Fibroblast of pulmonary artery (primary cell): ENCODE measurements around the gene RNF224.

Experiments
- DNase-seq: peaks from one replicate; pipeline ENCODE4 v3.0.0-alpha.2; 2010; ENCODE audit warnings: low read depth
- H3K4me3 ChIP-seq: replicated peaks from 2 replicates; pipeline ENCODE4 v1.5.1; 2011; ENCODE audit warnings: low read depth, mild to moderate bottlenecking, control low read depth, low read length, moderate library complexity
- TF ChIP-seq, protein P1 (sequence below): IDR thresholded peaks from 2 replicates; pipeline ENCODE4 v1.5.1; 2011; ENCODE audit warnings: mild to moderate bottlenecking, control low read depth, low read length, inconsistent platforms; ENCODE audit errors: missing control alignments

RNF224 gene

DNA sequence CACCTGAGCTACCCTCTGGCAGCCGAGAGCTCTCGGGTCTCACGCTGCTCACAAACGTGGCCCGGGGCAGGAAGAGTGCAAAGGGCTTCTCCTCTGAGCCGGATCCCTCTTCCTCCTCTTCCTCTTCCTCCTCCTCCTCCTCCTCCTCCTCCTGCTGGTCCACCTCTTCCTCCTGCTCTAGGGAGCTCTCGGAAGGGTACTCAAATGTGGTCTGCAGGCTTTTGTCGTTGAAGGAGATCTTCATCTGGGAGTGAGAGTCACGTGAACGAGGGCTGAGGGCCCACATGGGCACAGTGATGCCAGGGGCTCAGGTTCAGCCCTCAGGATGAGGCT lies 34.9 kb upstream of the RNF224 start:
- H3K4me3 ChIP-seq = no peak overlapping the region
- TF ChIP-seq, protein P1, sequence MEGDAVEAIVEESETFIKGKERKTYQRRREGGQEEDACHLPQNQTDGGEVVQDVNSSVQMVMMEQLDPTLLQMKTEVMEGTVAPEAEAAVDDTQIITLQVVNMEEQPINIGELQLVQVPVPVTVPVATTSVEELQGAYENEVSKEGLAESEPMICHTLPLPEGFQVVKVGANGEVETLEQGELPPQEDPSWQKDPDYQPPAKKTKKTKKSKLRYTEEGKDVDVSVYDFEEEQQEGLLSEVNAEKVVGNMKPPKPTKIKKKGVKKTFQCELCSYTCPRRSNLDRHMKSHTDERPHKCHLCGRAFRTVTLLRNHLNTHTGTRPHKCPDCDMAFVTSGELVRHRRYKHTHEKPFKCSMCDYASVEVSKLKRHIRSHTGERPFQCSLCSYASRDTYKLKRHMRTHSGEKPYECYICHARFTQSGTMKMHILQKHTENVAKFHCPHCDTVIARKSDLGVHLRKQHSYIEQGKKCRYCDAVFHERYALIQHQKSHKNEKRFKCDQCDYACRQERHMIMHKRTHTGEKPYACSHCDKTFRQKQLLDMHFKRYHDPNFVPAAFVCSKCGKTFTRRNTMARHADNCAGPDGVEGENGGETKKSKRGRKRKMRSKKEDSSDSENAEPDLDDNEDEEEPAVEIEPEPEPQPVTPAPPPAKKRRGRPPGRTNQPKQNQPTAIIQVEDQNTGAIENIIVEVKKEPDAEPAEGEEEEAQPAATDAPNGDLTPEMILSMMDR = no peak
- DNase-seq = no peak

DNA sequence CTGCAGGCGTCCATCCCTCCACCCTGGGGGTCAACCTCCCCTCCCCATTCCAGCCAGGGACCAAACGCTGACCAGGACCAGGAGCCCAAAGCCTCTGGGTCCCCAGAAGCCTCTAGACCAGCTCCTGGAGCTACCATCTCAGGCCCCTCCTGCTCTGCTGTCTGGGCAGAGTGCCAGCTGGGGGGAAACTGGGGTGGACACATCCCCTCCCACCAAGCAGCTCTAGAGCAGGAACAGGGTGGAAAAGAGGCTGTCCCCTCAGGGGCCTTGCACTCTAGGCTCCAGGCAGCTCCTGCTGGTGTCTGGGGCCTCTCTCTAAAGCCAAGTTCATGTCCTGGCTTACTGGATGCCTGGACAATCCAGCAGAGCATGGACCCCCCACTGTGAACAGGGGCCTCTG lies 34.4 kb upstream of the RNF224 start:
- no peak for DNase-seq
- H3K4me3 ChIP-seq = no peak overlapping the region
- TF ChIP-seq, protein P1 = no peak

DNA sequence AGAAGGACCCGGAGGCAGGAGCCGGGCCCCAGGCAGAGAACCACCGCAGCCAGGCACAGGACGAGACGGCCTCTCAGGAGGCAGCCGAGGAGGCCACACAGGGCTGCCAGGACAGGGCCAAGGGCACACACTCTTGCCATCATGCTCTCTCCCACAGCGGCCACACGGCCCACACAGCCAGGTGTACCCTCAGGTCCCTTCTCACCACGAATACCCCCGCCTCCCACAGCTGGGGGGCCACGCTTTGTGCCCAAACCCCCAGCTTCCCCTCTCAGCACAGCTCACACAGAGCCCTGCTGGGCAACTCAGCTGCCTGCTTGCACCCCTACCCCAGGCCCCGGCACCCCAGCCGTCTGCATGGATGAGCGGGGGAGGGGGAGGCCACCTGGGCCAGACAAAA lies 33.5 kb upstream of the RNF224 start:
- TF ChIP-seq, protein P1 = no peak
- no peak overlapping the region for H3K4me3 ChIP-seq
- no peak for DNase-seq

DNA sequence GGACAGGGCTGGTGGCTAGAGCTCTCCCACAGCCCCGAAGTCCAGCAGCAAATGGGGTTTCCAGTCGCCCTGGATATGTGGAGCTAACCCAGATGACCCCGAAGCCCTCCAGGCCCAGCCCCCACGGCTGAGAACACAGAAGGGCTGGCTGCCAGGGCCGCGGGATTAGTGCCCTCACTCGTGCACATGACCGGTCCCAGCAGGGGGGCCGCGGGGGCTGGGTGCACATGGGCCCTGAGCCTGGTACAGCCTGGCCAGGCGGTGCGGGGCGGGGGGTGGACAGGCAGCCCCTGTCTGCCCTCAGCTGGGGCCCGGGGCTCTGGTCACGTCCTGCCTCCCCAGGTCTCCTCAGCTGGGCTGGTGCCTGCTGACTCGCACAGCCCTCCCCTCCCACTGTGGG lies 32.9 kb upstream of the RNF224 start:
- no peak overlapping the region for H3K4me3 ChIP-seq
- TF ChIP-seq, protein P1 = no peak
- no peak for DNase-seq

DNA sequence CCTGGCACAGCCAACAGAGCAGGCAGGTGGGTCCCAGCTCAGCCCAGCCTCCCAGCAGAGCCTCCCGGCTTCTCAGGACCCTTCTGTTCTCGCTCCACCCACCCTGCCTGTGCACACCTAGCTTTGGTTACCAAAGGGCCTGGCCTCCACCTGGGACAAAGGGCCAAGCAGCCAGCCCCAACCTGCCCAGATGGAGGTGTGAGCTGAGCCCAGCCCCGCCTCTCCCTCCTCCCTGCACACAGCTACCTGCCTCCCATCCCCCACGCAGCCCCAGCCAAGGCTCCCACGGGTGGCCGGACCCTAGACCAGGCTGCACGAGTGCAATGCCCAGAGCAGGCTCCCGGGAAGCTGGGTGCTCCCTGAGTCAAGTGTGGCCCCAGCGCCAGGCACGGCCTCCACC lies 32.4 kb upstream of the RNF224 start:
- DNase-seq = no peak

DNA sequence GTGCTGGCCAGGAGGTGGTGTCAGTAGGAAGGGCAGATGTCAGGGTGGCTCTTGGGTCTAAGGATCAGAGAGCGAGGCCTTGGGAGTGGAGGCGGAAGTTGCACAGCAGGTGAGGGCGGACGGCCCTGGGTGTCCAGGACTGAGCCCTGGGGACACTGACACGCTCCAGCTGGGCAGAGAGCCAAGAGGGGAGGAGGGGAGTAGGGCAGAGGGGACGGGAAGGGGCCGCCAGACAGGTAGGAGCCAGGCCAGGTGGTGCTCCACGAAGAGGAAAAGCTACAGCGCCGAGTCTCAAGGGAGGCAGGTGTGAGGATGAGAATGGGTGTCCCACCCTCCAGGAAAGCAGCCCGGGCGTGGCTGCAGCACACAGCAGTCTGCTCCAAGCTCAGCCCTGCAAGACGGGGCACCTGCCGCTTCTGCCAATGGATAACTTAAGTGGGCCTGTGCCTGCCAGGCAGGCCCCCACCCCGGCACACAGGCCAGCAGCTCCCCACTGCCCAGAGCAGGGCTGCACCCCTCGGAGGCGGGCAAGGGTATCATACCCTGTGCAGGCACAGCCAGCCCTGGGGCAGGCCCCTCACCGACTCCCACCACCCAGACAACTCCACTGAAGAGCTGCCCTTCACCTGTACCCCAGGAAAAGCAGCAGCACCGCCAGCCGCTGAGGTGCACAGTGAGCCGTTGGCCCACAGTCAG lies 31.6 kb upstream of the RNF224 start:
- no peak overlapping the region for H3K4me3 ChIP-seq
- DNase-seq = no peak
- TF ChIP-seq, protein P1 = no peak

More for the DNA sequence above, 32.4 kb upstream of the RNF224 start:
- TF ChIP-seq, protein P1 = no peak
- H3K4me3 ChIP-seq = no peak overlapping the region
